IMR-90 (cell line): ENCODE results near the gene SLITRK3.

Experiments used
- CEBPB ChIP-seq: IDR thresholded peaks from 2 replicates; pipeline ENCODE4 v1.6.1; 2012; ENCODE audit warnings: low read depth, low read length, improper control_type of control experiment
- TF ChIP-seq, protein P1 (sequence below): conservative IDR thresholded peaks from 2 replicates; pipeline ENCODE4 v1.5.1; 2012; ENCODE audit warnings: mild to moderate bottlenecking, low read depth, low read length, improper control_type of control experiment

DNA sequence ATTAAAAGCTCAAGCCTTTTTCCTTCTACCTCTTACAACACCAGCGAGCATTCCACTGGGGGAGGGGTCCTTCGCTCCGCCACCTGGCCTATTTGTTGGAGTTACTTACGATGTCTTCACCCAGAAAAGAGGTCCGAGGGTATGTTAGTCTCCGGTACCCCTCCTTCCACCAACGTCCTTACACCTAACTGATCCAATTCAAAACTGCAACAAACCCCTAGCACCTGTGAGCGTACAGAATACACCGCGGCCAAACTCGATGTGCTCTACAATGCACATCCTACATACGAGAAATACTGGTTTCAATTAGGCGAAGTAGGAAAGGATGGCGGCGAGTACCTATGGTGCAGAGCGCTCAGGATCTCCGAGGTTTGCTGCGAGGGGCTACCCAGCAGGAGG is 944 bp downstream of the SLITRK3 start:
- TF ChIP-seq, protein P1, sequence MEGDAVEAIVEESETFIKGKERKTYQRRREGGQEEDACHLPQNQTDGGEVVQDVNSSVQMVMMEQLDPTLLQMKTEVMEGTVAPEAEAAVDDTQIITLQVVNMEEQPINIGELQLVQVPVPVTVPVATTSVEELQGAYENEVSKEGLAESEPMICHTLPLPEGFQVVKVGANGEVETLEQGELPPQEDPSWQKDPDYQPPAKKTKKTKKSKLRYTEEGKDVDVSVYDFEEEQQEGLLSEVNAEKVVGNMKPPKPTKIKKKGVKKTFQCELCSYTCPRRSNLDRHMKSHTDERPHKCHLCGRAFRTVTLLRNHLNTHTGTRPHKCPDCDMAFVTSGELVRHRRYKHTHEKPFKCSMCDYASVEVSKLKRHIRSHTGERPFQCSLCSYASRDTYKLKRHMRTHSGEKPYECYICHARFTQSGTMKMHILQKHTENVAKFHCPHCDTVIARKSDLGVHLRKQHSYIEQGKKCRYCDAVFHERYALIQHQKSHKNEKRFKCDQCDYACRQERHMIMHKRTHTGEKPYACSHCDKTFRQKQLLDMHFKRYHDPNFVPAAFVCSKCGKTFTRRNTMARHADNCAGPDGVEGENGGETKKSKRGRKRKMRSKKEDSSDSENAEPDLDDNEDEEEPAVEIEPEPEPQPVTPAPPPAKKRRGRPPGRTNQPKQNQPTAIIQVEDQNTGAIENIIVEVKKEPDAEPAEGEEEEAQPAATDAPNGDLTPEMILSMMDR: no peak
- no peak for TF ChIP-seq CEBPB
